Measurements from ENCODE around the gene DNASE1L1.

The DNASE1L1 gene

GRCh38 chrX:154362085-154362742 lies 46.8 kb downstream of the DNASE1L1 start:
- no peak for TF ChIP-seq CTCF (IDR thresholded peaks at IDR 0.05; ENCODE audit: unreplicated experiment in 3 of 3)
- Mint-ChIP-seq H3K9me3 (peaks cover 5% of the 10 kb centered on the region), H3K27me3 (ENCODE audit: low read depth) (no peaks in the 10 kb centered on the region), H3K27ac (no peak overlapping the region), H3K4me1 (no peaks in the 10 kb centered on the region), H3K4me3 (no peak overlapping the region), H3K36me3 (ENCODE audit: low read depth) (peaks cover 35% of the 10 kb centered on the region)

- H3K27me3 Mint-ChIP-seq (ENCODE audit: low read depth), result no peaks in the 10 kb centered on the region
- no peak for TF ChIP-seq CTCF (IDR thresholded peaks at IDR 0.05; ENCODE audit: unreplicated experiment in 3 of 3)
- peaks cover 31% of the 10 kb centered on the region for H3K36me3 Mint-ChIP-seq (ENCODE audit: low read depth)
- no peak overlapping the region for H3K27ac Mint-ChIP-seq
- H3K4me1 Mint-ChIP-seq, result no peaks in the 10 kb centered on the region
- no peak overlapping the region for H3K4me3 Mint-ChIP-seq
- H3K9me3 Mint-ChIP-seq, result peaks cover 5% of the 10 kb centered on the region
Observed at GRCh38 chrX:154360155-154360713, 48.8 kb downstream of the DNASE1L1 start.

- H3K27me3 Mint-ChIP-seq (ENCODE audit: low read depth), result no peaks in the 10 kb centered on the region
- TF ChIP-seq CTCF (IDR thresholded peaks at IDR 0.05; ENCODE audit: unreplicated experiment in 3 of 3), result no peak
- H3K4me1 Mint-ChIP-seq, result no peaks in the 10 kb centered on the region
- H3K27ac Mint-ChIP-seq, result no peak overlapping the region
- H3K4me3 Mint-ChIP-seq, result no peak overlapping the region
- peaks cover 27% of the 10 kb centered on the region for H3K36me3 Mint-ChIP-seq (ENCODE audit: low read depth)
- peaks cover 5% of the 10 kb centered on the region for H3K9me3 Mint-ChIP-seq
Observed at GRCh38 chrX:154359362-154360154, 49.5 kb downstream of the DNASE1L1 start.

- no peak overlapping the region for H3K4me3 Mint-ChIP-seq
- H3K4me1 Mint-ChIP-seq, result no peaks in the 10 kb centered on the region
- H3K36me3 Mint-ChIP-seq (ENCODE audit: low read depth), result peaks cover 27% of the 10 kb centered on the region
- no peak for TF ChIP-seq CTCF (IDR thresholded peaks at IDR 0.05; ENCODE audit: unreplicated experiment in 3 of 3)
- H3K27me3 Mint-ChIP-seq (ENCODE audit: low read depth), result no peaks in the 10 kb centered on the region
- H3K27ac Mint-ChIP-seq, result no peak overlapping the region
- H3K9me3 Mint-ChIP-seq, result peaks cover 5% of the 10 kb centered on the region
Observed at GRCh38 chrX:154358829-154359228, 50.2 kb downstream of the DNASE1L1 start.

GRCh38 chrX:154358011-154358410 lies 51.0 kb downstream of the DNASE1L1 start:
- Mint-ChIP-seq H3K4me1 (no peaks in the 10 kb centered on the region), H3K27ac (no peak overlapping the region), H3K36me3 (ENCODE audit: low read depth) (peaks cover 23% of the 10 kb centered on the region), H3K9me3 (peaks cover 5% of the 10 kb centered on the region), H3K4me3 (no peak overlapping the region), H3K27me3 (ENCODE audit: low read depth) (no peaks in the 10 kb centered on the region)
- TF ChIP-seq CTCF (IDR thresholded peaks at IDR 0.05; ENCODE audit: unreplicated experiment in 3 of 3), result no peak
